GM19351 (cell line): ENCODE results near the gene PKP4.
"Not testable (repeated sequence)": the region's sequence is repeated elsewhere in the genome, so short reads cannot be mapped to it uniquely, and the experiment has no call there.

Source experiments
- ATAC-seq: cut with Tn5 transposase; IDR thresholded peaks from one replicate; pipeline ENCODE4 v1.9.1; 2021; ENCODE audit warnings: mild to moderate bottlenecking, moderate library complexity; ENCODE audit not compliant: unreplicated experiment

The PKP4 gene

GRCh38 chr2:158671360-158672245, 214.9 kb downstream of the PKP4 start:
- no peak for ATAC-seq

GRCh38 chr2:158676295-158676694, 219.5 kb downstream of the PKP4 start:
- no peak for ATAC-seq

- ATAC-seq = no peak
Observed at GRCh38 chr2:158676696-158677095, 219.9 kb downstream of the PKP4 start.

GRCh38 chr2:158677542-158677941, 220.8 kb downstream of the PKP4 start:
- no peak for ATAC-seq

GRCh38 chr2:158681816-158682215, 225.1 kb downstream of the PKP4 start:
- ATAC-seq = no peak

GRCh38 chr2:158685646-158686045, 228.9 kb downstream of the PKP4 start:
- no peak for ATAC-seq

GRCh38 chr2:158686210-158686691, 229.5 kb downstream of the PKP4 start:
- no peak for ATAC-seq

- no peak for ATAC-seq
Observed at GRCh38 chr2:158687315-158687714, 230.6 kb downstream of the PKP4 start.

GRCh38 chr2:158688721-158689120, 232.0 kb downstream of the PKP4 start:
- ATAC-seq = no peak

GRCh38 chr2:158689391-158689790, 232.6 kb downstream of the PKP4 start:
- no peak for ATAC-seq

GRCh38 chr2:158690823-158691222, 234.1 kb downstream of the PKP4 start:
- no peak for ATAC-seq

- no peak for ATAC-seq
Observed at GRCh38 chr2:158691619-158692018, 234.9 kb downstream of the PKP4 start.

- no peak for ATAC-seq
Observed at GRCh38 chr2:158692372-158693103, 235.8 kb downstream of the PKP4 start.

GRCh38 chr2:158693476-158693875, 236.7 kb downstream of the PKP4 start:
- ATAC-seq = no peak

- ATAC-seq = no peak
Observed at GRCh38 chr2:158695305-158695704, 238.6 kb downstream of the PKP4 start.

- not testable (repeated sequence) for ATAC-seq
Observed at GRCh38 chr2:158695744-158696143, 239.0 kb downstream of the PKP4 start.

GRCh38 chr2:158699323-158699722, 242.6 kb downstream of the PKP4 start:
- ATAC-seq = no peak

GRCh38 chr2:158701101-158701500, 244.3 kb downstream of the PKP4 start:
- no peak for ATAC-seq

- ATAC-seq = no peak
Observed at GRCh38 chr2:158702740-158703139, 246.0 kb downstream of the PKP4 start.

- ATAC-seq = not testable (repeated sequence)
Observed at GRCh38 chr2:158704724-158705465, 248.1 kb downstream of the PKP4 start.
